GM23248 (cell line): ENCODE results near the gene TSPAN14.

Experiments used
- EZH2 ChIP-seq: fragments of 200-600 bp; sonication (generic); IDR thresholded peaks from 2 replicates; pipeline ENCODE4 v1.6.1; 2018; ENCODE audit warnings: antibody characterized with exemption, mild to moderate bottlenecking; ENCODE audit not compliant: insufficient read depth, poor library complexity, severe bottlenecking
- EZH2phosphoT487 ChIP-seq: fragments of 200-600 bp; sonication (generic); IDR thresholded peaks from 2 replicates; pipeline ENCODE4 v1.6.1; 2018; ENCODE audit warnings: antibody characterized with exemption, moderate library complexity, mild to moderate bottlenecking, low read depth; ENCODE audit not compliant: insufficient read depth

GRCh38 chr10:80506836-80507487 lies 52.9 kb downstream of the TSPAN14 start:
- TF ChIP-seq EZH2phosphoT487 (no peak), EZH2 (no peak)
